HG03159 (cell line): ENCODE results near the gene SST.

ENCODE experiments used
- ATAC-seq: cut with Tn5 transposase; IDR thresholded peaks from one replicate; pipeline ENCODE4 v1.9.1; 2021; ENCODE audit warnings: mild to moderate bottlenecking, moderate library complexity; ENCODE audit not compliant: unreplicated experiment

SST gene

DNA sequence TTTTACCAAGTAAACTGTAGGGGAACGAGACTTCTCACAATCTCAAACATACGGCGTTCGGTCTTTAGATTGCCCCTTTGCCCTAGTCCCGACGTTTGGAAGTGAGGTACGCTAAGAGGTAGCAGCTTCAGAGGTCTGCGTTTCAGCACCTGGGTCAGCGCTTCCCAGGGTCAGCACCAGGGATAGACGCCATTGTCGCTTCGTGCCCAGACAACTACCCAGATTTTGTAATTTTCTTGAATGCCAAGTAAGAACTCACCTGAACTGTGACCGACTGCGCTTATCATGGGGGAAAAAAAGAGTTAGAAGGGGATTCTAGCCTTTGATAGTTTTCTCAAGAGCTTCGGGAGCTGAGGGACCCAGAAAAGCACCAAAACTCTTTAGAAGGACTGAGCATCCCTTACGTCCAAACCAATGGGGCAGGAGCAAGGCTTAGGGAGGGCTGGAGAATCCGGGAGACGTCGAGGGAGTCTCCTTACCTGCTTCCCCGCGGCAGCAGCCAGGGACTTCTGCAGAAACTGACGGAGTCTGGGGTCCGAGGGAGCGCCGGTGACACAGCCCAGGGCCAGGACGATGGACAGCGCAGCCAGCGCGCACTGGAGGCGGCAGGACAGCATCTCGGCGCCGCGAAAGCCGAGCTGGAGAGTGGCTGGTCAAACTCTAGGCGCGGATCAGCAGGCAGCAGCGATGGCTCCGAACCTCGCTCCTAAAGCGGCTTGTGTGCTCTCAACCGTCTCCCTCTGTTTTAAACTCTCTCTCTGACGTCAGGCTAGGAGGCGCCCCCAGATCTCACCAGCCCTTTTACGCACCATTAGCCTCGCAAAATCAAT lies at the start of gene SST:
Gene SST (minus strand): TSS at position 720 of the 830 bp plus-strand sequence. CDS start 103 bp downstream, at position 617.
- no peak for ATAC-seq

- no peak for ATAC-seq
Measured at GRCh38 chr3:187719628-187720336, 49.6 kb upstream of the SST start.

- ATAC-seq = no peak
Measured at GRCh38 chr3:187718802-187719201, 48.6 kb upstream of the SST start.

- no peak for ATAC-seq
Measured at GRCh38 chr3:187717572-187717971, 47.4 kb upstream of the SST start.

GRCh38 chr3:187714404-187714979 lies 44.3 kb upstream of the SST start:
- peak; percentile 78 for ATAC-seq

GRCh38 chr3:187713504-187713903 lies 43.3 kb upstream of the SST start:
- ATAC-seq = no peak

- ATAC-seq = no peak
Measured at GRCh38 chr3:187709155-187709554, 39.0 kb upstream of the SST start.

- ATAC-seq = no peak
Measured at GRCh38 chr3:187708696-187709095, 38.5 kb upstream of the SST start.

DNA sequence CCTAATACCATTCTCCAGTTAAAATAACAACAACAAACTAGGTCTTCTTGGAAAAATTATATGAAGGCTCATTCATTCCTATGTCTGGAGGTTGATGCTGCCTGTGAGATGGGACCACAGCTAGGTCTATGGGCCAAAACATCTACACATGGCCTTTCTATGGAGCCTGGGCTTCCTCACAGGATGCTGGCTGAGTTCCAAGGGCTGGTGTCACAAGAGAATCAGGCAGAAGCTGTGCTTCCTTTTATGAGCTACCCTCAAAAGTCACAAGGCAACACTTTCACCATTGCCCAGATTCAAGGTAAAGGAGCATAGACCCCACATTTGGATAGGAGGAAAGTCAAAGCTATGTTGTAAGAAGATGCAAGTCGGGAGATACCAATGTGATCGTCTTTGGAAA lies 36.8 kb upstream of the SST start:
- no peak for ATAC-seq

DNA sequence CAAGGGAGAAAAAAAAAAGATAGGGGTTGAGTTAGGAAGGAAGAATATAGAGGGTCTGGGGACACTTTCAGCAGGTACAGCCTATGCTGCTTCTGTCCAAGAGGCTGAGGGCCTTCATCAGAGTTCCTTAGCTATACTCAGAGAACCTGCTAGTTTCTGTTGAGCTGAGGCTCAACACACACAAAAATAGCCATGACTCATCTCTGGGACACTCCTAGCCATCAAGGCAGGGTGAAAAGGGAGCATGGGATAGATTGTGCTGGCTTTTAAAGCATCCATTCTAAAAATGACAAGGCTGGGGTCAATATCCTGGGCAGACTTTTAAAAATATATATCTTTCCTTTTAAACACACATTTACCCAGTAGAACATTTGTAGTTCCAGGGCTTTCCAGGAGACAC lies 35.0 kb upstream of the SST start:
- ATAC-seq = no peak

DNA sequence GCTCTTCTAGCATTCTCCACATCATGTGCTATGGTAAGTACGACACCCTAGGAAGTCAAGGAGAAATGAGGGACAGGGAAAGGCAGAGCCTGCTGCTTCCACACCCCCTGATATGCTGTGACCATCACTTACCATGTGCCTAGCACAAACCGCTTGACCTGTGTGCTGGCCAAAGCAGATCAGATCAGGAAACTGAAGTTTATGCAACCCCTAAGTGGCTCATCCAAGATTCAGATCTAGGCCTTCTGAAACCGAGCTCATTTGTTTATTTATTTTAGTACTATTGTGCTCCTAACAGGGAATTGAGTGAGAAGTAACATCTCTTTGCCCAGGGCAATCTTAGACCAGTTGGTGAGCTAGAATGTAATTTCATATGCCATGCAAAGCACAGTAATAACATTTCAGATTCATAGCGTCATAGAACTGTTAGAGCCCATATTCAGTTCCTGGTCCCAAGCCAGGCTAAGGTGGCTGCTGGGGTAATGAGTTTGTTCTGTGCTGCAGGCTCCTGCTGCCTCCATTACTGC lies 32.4 kb upstream of the SST start, which contains the start of gene RTP2:
Gene RTP2 (minus strand): TSS at position 51 of the 527 bp plus-strand sequence. CDS start 429 bp downstream, outside the sequence.
- no peak for ATAC-seq

- no peak for ATAC-seq
Measured at GRCh38 chr3:187700249-187700648, 30.1 kb upstream of the SST start.

GRCh38 chr3:187698499-187699399 lies 28.6 kb upstream of the SST start:
- no peak for ATAC-seq

DNA sequence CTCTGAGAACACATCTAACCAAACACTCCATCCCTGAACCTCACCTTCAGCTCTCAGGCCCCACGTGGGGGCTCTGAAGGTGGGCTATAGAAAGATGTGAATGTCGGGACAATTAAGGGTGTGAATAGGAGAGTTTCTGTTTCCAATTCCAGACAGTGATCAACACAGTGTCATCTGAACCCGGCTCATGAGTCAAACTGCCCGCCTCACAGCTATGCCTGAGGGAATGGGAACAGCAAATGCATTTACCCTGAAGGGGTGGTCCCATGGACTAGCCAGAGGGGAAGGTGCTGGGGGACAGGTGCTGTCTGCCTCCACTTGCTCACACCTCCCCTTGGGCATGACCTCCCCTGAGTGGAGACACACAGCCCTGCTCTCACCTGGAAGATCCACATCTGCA lies 25.8 kb upstream of the SST start:
- no peak for ATAC-seq

DNA sequence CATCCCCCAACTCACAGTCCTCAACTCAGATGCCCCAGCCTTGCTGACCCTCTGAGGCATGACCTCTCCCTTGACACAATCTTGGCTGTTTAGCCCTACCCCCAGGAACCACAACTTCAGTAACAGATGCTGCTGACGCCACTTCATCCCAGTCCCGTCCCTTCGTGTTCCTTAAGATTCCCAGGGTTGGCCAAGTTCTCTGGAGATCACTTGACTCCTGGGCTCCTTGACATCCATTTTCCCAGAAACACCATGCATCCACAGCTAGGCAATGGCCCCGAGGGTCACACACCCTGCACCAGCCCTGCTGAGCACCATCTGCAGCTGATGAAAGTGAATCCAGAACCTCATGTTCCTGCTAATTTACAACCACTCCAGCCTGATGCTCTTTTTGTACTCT lies 25.3 kb upstream of the SST start:
- ATAC-seq = no peak

DNA sequence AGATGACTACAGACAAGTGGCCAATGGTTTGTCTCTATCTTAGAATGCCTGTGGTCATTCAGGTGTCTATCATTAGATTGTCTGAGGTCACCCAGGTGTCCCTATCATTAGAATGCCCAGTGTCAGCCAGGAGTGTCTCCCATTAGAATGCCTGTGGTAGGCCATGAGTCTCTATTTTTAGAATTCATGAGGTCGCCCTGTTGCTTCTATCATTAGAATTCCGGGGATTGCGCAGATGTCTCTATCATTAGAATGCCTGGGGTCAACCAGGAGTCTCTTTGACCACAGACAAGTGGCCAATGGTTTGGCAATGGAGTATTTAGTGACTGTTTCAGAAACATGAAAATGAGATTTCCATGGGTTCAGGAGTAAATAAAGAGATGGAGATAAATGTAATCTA lies 24.6 kb upstream of the SST start:
- no peak for ATAC-seq

- ATAC-seq = no peak
Measured at GRCh38 chr3:187693431-187693830, 23.2 kb upstream of the SST start.

GRCh38 chr3:187689984-187690383 lies 19.8 kb upstream of the SST start:
- no peak for ATAC-seq

DNA sequence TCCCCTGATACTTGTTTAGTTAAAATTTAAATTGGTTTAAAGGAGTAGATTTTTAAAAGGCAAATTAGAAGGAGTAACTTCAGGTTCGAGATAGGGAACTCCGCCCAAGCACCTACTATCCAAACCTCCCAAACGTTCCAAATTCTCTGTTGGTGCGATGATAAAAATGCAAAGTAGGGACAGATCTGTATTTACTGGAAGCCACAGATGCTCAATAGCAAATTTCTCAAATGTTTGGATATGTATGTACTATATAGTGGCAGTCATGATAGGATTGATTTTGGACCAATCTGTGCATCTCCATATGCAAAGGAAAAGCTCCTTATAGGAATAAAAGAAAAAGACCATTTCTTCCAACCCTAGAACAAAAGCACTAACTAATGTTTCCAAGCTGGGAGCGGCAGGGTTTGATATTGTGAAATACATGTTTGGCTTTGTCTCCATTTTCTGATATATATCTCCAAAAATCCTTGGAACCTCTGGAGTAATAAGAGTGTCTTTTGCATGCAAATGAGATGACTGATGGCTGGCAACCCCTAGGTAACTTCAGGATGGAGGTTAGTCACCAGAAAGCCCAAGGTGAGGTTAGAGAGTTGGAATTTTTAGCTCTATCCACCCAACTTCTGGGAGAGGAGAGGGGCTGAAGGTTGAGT lies 16.6 kb upstream of the SST start:
- no peak for ATAC-seq

GRCh38 chr3:187685948-187686347 lies 15.8 kb upstream of the SST start:
- ATAC-seq = no peak
